GM12878 (cell line): ENCODE data around the gene TXNL4A. TPM values are rescaled to one million over a fixed set of nuclear protein-coding genes. Genes with fewer than 3 reads are reported as not detected.
A peak's percentile ranks its signal among the peaks of the same experiment; 100 is the strongest.

Experiments
- BACH1 ChIP-seq: fragments of 450-650 bp; IDR thresholded peaks from 2 replicates; pipeline ENCODE4 v1.6.1; 2017; ENCODE audit warnings: mild to moderate bottlenecking, borderline replicate concordance
- BHLHE40 ChIP-seq, 2 experiments: fragments of 450-650 bp in 1 of 2; IDR thresholded peaks; 2 replicates each; pipeline ENCODE4 v1.6.1; 2011 to 2017; ENCODE audit warnings: low read depth in 2 of 2, borderline replicate concordance in 1 of 2, improper control_type of control experiment in 1 of 2, low read length in 1 of 2, mild to moderate bottlenecking in 1 of 2
- BMI1 ChIP-seq: fragments of 450-650 bp; IDR thresholded peaks from 2 replicates; pipeline ENCODE4 v1.6.1; 2016; ENCODE audit warnings: mild to moderate bottlenecking, moderate library complexity, borderline replicate concordance
- HDAC6 ChIP-seq: fragments of 200-600 bp; sonication (generic); IDR thresholded peaks from one replicate; pipeline ENCODE4 v1.8.0; 2017; ENCODE audit warnings: antibody characterized with exemption; ENCODE audit not compliant: unreplicated experiment
- IKZF1 ChIP-seq: fragments of 450-650 bp; conservative IDR thresholded peaks from 2 replicates; pipeline ENCODE4 v1.6.1; 2017; ENCODE audit warnings: antibody characterized with exemption, mild to moderate bottlenecking
- JUNB ChIP-seq: IDR thresholded peaks from 2 replicates; pipeline ENCODE4 v1.6.1; 2016; ENCODE audit warnings: antibody characterized with exemption, mild to moderate bottlenecking
- MXI1 ChIP-seq: fragments of 150-350 bp; IDR thresholded peaks from 2 replicates; pipeline ENCODE4 v1.6.1; 2011; ENCODE audit warnings: low read depth, mild to moderate bottlenecking, inconsistent platforms, low read length, improper control_type of control experiment
- NBN ChIP-seq: fragments of 450-650 bp; IDR thresholded peaks from 2 replicates; pipeline ENCODE4 v1.6.1; 2016
- POLR2A ChIP-seq: IDR thresholded peaks from 2 replicates; pipeline ENCODE4 v1.6.1; 2011; ENCODE audit warnings: low read depth, mild to moderate bottlenecking, low read length
- POLR2AphosphoS5 ChIP-seq: IDR thresholded peaks from 2 replicates; pipeline ENCODE4 v1.6.1; 2011; ENCODE audit warnings: mild to moderate bottlenecking, low read length, inconsistent platforms
- SMAD1 ChIP-seq: fragments of 450-650 bp; IDR thresholded peaks from 2 replicates; pipeline ENCODE4 v1.6.1; 2018; ENCODE audit warnings: mild to moderate bottlenecking, low read depth; ENCODE audit not compliant: partially characterized antibody
- YY1 ChIP-seq: IDR thresholded peaks from 2 replicates; pipeline ENCODE4 v1.6.1; 2011; ENCODE audit warnings: low read depth, mild to moderate bottlenecking, low read length
- ZNF384 ChIP-seq: IDR thresholded peaks from 2 replicates; pipeline ENCODE4 v1.6.1; 2012; ENCODE audit warnings: low read depth, mild to moderate bottlenecking, low read length, improper control_type of control experiment, borderline replicate concordance
- ZNF622 ChIP-seq: fragments of 450-650 bp; IDR thresholded peaks from 2 replicates; pipeline ENCODE4 v1.6.1; 2017; ENCODE audit warnings: mild to moderate bottlenecking, inconsistent platforms
- polyA plus RNA-seq, 11 experiments: library from polyadenylated mRNA; depleted of rRNA in 4 of 11; unstranded in 6 of 11; stranded (reverse) in 5 of 11; fragments of >200 nt; fragmentation: Nextera tagmentation in 4 of 11; fragmentation: Illumina TruSeq in 1 of 11; extraction: Ambion mirVana in 4 of 11; extraction: Trizol in 1 of 11; gene quantifications; 1 replicate in 1 of 11; 2 replicates in 10 of 11; pipeline versions ENCODE4 v1.2.1 to v1.2.3, GENCODE V29; 2011 to 2016; ENCODE audit warnings: inconsistent platforms in 2 of 11, missing spikeins in 2 of 11, low read depth in 1 of 11
- total RNA-seq, 4 experiments: library from RNA; depleted of rRNA in 3 of 4; stranded (reverse); fragments of >200 nt in 3 of 4; fragmentation: Illumina TruSeq in 1 of 4; extraction: Trizol in 1 of 4; gene quantifications; 2 replicates each; pipeline versions ENCODE4 v1.2.1 to v1.2.3, GENCODE V29; 2013 to 2021
- TF ChIP-seq, protein P1 (sequence below): IDR thresholded peaks from 2 replicates; pipeline ENCODE4 v1.6.1; 2012; ENCODE audit warnings: low read depth, low read length, improper control_type of control experiment
- TF ChIP-seq, protein P2 (sequence below): IDR thresholded peaks from 2 replicates; pipeline ENCODE4 v1.6.1; 2012; ENCODE audit warnings: low read depth, low read length, improper control_type of control experiment
- TF ChIP-seq, protein P3 (sequence below): fragments of 450-650 bp; IDR thresholded peaks from 2 replicates; pipeline ENCODE4 v1.6.1; 2016; ENCODE audit warnings: mild to moderate bottlenecking, moderate library complexity, borderline replicate concordance
- TF ChIP-seq, protein P4 (sequence below): fragments of 150-350 bp; IDR thresholded peaks from 2 replicates; pipeline ENCODE4 v1.6.1; 2014; ENCODE audit warnings: mild to moderate bottlenecking, low read depth, low read length
- TF ChIP-seq, protein P5 (sequence below): fragments of 450-650 bp; IDR thresholded peaks from 2 replicates; pipeline ENCODE4 v1.6.1; 2017; ENCODE audit warnings: mild to moderate bottlenecking

Gene TXNL4A
- total and polyA plus RNA-seq, 10 of the 15 experiments (the other 5 are each of a cell fraction or from before 2014, with no cell fraction given): 38.4 to 329 (median 128) TPM

DNA sequence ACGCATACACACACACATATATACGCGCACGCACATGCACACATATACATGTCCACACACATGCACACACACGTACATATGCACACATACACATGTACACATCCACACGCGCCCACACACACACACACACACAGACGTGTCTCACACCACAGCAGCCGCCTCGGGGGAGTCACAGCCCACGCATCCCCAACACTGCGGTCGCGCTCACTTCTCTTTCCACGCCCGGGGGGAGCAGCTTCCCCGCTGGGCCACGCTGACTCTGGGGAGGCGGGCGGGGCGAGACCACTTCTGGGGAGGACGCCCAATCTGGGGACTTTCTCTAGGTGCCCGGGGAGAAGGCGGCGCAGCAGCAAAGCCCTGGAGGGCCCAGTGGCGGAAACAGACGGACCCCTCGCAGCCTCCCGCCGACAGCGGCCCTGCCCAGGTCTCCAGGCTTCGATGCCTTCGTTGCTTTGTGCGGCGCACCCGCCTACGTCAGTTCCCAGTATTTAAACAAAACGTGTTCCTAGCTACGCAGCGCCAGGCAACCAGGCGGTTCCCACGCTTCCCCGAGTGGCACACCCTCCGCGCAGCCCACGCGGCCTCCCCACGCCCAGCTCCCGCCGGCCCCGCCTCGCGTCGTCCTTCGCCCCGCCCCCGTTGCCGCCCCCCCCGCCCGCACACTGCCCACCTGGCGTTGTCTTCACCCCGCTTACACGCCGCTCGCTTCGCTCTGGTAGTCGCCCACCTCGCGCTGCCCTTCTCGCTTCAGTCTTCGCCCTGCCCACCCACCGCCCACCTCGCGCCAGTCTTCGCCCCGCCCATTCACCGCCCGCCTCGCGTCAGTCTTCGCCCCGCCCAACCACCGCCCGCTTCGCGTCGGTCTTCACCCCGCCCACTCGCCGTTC, 45.1 kb upstream of the TXNL4A start (continued):
- TF ChIP-seq, protein P1, sequence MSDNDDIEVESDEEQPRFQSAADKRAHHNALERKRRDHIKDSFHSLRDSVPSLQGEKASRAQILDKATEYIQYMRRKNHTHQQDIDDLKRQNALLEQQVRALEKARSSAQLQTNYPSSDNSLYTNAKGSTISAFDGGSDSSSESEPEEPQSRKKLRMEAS: peak; percentile 76; the same call in 1 of the 2 replicates
- TF ChIP-seq POLR2AphosphoS5 (peak; percentile 55; the same call in 1 of the 2 replicates), POLR2A (peak; percentile 71), BACH1 (peak; percentile 71; the same call in 1 of the 2 replicates), NBN (peak; percentile 76), BHLHE40 (IDR thresholded peaks at IDR 0.05; ENCODE audit: borderline replicate concordance in 1 of 2, low read depth in 2 of 2, low read length in 1 of 2) (peak in 1 of 2 experiments; percentile 50; a peak in 2 of 4 replicates), JUNB (no peak), IKZF1 (peak; percentile 63), SMAD1 (no peak), HDAC6 (no peak), YY1 (no peak), ZNF622 (no peak), BMI1 (no peak), MXI1 (peak; percentile 64; the same call in 1 of the 2 replicates), ZNF384 (no peak)
- TF ChIP-seq, protein P2, sequence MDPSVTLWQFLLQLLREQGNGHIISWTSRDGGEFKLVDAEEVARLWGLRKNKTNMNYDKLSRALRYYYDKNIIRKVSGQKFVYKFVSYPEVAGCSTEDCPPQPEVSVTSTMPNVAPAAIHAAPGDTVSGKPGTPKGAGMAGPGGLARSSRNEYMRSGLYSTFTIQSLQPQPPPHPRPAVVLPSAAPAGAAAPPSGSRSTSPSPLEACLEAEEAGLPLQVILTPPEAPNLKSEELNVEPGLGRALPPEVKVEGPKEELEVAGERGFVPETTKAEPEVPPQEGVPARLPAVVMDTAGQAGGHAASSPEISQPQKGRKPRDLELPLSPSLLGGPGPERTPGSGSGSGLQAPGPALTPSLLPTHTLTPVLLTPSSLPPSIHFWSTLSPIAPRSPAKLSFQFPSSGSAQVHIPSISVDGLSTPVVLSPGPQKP: no peak
- TF ChIP-seq, protein P3, sequence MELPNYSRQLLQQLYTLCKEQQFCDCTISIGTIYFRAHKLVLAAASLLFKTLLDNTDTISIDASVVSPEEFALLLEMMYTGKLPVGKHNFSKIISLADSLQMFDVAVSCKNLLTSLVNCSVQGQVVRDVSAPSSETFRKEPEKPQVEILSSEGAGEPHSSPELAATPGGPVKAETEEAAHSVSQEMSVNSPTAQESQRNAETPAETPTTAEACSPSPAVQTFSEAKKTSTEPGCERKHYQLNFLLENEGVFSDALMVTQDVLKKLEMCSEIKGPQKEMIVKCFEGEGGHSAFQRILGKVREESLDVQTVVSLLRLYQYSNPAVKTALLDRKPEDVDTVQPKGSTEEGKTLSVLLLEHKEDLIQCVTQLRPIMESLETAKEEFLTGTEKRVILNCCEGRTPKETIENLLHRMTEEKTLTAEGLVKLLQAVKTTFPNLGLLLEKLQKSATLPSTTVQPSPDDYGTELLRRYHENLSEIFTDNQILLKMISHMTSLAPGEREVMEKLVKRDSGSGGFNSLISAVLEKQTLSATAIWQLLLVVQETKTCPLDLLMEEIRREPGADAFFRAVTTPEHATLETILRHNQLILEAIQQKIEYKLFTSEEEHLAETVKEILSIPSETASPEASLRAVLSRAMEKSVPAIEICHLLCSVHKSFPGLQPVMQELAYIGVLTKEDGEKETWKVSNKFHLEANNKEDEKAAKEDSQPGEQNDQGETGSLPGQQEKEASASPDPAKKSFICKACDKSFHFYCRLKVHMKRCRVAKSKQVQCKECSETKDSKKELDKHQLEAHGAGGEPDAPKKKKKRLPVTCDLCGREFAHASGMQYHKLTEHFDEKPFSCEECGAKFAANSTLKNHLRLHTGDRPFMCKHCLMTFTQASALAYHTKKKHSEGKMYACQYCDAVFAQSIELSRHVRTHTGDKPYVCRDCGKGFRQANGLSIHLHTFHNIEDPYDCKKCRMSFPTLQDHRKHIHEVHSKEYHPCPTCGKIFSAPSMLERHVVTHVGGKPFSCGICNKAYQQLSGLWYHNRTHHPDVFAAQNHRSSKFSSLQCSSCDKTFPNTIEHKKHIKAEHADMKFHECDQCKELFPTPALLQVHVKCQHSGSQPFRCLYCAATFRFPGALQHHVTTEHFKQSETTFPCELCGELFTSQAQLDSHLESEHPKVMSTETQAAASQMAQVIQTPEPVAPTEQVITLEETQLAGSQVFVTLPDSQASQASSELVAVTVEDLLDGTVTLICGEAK: peak; percentile 41; the same call in 1 of the 2 replicates
- TF ChIP-seq, protein P4, sequence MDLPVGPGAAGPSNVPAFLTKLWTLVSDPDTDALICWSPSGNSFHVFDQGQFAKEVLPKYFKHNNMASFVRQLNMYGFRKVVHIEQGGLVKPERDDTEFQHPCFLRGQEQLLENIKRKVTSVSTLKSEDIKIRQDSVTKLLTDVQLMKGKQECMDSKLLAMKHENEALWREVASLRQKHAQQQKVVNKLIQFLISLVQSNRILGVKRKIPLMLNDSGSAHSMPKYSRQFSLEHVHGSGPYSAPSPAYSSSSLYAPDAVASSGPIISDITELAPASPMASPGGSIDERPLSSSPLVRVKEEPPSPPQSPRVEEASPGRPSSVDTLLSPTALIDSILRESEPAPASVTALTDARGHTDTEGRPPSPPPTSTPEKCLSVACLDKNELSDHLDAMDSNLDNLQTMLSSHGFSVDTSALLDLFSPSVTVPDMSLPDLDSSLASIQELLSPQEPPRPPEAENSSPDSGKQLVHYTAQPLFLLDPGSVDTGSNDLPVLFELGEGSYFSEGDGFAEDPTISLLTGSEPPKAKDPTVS: no peak
- TF ChIP-seq, protein P5, sequence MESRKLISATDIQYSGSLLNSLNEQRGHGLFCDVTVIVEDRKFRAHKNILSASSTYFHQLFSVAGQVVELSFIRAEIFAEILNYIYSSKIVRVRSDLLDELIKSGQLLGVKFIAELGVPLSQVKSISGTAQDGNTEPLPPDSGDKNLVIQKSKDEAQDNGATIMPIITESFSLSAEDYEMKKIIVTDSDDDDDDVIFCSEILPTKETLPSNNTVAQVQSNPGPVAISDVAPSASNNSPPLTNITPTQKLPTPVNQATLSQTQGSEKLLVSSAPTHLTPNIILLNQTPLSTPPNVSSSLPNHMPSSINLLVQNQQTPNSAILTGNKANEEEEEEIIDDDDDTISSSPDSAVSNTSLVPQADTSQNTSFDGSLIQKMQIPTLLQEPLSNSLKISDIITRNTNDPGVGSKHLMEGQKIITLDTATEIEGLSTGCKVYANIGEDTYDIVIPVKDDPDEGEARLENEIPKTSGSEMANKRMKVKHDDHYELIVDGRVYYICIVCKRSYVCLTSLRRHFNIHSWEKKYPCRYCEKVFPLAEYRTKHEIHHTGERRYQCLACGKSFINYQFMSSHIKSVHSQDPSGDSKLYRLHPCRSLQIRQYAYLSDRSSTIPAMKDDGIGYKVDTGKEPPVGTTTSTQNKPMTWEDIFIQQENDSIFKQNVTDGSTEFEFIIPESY: 0 out of 2 replicates have a peak, but pooled peaks have one; percentile 35
